GM18508 (cell line): Measurements from ENCODE around the gene INCENP.
A peak's percentile ranks its signal among the peaks of the same experiment; 100 is the strongest.
"Not testable (repeated sequence)": the region's sequence is repeated elsewhere in the genome, so short reads cannot be mapped to it uniquely, and the experiment has no call there.

Experiments
- ATAC-seq: cut with Tn5 transposase; IDR thresholded peaks from one replicate; pipeline ENCODE4 v1.9.1; 2021; ENCODE audit warnings: moderate number of reproducible peaks; ENCODE audit not compliant: insufficient read depth, unreplicated experiment

INCENP gene

DNA sequence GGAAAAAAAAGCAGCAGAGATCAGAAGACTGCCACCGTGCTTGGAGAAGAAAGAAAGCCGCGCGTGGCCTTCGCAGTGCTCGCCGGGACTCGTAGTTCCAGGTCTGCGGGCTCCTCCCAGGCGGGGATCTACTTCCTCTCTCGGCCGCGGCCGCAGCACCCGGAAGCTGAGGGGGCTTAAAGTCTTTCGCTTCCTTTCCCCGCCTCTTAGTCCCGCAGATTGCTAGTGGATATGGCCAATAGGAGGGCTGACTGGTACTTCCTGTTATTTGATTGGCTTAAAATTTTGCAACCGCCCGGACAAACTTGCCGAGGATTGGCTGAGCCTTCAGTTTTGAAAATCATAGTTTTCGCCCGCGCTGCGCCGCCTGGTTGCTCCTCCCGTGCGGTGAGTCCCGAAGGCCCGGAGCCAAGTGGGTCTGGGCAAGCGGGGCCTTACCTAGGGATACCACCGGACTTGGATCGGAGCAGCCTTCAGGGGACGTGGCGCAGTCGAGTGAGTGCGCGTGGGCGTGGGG lies at the start of gene INCENP:
Gene INCENP (plus strand): TSS at position 343 of the 517 bp plus-strand sequence. CDS start 4,151 bp downstream, outside the sequence.
- ATAC-seq: peak; percentile 88

DNA sequence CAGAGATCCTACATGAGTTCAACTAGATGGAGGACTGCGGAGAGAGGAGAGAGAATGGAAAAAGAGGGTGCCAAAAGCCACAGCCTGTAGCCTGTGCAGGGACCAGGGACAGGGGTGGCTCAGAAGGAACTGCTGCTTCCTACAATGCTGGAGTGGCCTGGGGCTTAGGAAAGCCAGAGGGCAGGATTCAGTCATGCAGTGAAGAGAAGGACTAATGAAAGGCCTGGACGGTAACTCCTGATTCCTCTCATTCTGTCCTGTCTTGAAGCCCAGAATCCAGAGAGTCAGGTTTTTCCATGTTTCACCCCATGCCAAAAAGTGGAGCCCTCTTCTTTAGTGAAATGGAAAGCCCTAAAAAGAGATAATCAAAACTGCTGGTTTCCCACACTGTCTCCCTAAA lies 48.4 kb upstream of the INCENP start:
- ATAC-seq: no peak

DNA sequence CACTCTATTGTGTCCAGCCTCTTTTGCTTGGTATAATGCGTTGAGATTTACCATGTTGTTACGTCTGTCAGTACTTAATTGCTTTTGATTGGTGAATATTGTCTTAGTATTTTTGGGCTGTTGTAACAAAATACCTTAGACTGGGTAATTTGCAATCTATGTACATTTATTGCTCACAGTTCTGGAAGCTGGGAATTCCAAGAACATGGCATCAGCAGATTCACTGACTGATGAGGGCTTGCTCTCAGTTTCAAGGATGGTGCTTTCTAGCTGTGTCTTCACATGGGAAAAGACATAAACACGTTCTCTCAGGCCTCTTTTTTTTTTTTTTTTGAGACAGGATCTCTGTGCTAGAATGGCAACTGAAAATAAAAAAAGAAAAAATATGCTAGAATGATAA lies 46.7 kb upstream of the INCENP start:
- no peak for ATAC-seq

DNA sequence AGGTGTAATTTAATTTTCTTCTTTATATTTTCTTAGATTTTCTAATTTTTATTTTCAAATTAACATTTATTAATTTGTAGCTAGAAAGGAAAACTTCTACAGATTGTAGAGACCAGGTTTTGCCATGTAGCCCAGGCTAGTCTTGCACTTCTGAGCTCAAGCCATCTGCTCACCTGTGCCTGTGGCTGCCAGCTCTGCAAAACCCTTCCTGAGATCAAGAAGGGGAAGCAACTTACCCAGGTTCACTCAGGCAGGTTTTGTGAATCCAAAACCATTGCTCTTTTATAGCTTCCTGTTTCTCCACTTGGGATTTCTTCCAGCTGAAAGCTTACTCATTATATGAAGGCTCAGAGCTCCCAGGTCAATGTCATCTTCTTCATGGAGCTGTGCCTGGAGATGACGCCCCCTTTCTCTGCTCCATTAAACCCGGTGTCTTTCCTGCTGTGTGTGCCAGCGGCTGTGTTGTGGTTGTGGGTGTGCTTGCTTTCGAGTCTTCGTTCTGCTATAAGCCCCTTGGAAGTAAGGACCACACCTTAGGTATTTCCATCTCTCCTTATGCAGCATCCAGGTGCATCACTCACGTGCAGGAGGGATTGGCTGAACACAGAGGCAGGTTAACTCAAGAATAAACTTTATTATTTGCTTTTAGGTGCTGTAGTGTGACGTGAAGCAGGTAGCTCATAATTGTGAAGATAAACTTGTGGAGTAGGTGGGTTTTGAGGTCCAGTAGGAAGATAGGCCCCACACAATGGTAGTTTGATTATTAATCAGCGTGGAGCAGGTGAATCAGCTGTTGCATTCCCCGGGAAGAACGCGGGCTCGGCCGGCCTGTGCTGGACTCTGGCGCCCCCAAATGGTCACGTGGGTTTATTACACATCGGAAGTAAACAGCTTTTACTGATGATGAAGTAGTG lies 42.2 kb upstream of the INCENP start:
- ATAC-seq: no peak

DNA sequence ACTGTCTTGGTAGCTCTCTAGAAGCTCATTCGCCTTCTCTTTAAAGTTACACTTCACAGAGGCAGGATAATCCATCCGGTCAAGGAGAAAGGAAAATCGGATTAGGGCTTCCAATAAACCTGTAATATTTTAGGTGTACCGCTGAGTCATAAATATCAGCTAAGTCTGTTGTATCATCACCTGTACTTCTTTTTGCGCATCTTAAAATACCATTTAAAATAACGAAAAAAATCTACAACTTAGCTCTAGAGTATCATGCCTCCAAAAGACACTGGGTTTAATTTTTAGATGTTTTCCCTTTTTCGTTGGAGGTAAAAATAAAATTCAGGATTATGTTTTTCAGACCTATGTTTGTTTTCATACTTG lies 41.5 kb upstream of the INCENP start:
- no peak for ATAC-seq

DNA sequence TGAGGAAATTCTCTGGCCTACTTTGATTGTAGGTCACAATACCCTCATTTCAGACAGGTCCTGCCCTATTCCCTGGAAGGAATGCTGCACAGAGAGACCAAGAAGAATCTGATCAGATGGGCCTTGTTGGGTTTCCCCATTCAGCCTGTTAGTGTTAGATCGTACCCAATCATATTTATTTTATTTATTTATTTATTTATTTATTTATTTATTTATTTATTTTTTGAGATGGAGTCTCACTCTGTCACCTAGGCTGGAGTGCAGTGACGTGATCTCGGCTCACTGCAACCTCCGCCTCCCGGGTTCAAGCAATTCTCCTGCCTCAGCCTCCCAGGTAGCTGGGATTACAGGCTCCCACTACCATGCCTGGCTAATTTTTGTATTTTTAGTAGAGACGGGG lies 39.0 kb upstream of the INCENP start:
- ATAC-seq: not testable (repeated sequence)

DNA sequence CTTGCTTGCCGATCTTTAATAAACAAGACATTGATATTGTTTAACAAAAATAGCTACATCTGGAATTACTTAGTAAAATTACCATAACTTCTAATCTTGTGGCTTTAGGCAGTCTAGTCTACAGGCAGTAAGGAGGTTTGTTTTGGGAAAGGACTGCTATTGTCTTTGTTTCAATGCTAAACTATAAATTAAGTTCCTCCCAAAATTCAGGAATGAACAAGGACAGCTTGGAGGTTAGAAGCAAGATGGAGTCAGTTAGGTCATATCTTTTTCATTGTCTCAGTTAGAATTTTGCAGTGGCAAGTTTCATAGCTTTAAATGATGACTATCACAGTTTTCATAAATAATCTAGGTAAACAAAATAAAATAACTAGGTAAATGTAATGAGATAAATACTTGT lies 36.1 kb upstream of the INCENP start:
- no peak for ATAC-seq

DNA sequence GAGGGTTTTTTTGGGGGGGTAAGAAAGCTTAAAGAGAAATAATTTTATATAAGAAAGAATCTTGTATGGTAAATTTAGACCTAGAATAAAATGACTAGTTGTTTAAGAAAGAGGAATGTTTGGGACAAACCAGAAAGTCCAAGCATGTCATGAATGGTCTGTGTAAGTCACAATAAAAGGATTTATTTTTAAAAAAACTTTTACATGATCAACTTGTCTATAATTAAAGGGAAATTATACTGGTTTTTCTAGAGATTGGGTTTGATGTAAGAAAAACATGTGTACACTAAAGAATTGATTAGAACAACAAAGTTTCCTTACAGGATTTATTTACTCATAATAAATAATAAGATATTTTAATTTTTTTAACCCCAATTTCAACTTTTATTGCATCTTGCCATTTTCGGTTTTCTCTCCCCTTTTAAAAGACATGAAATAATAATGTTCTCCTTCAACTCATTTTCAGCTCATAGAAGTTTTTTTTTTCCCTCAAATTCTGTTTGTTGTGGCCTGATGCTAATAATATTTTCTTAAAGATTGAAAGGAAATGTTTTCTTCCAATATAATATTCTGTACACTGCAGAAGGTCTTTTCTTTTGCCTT lies 35.4 kb upstream of the INCENP start:
- ATAC-seq: no peak

DNA sequence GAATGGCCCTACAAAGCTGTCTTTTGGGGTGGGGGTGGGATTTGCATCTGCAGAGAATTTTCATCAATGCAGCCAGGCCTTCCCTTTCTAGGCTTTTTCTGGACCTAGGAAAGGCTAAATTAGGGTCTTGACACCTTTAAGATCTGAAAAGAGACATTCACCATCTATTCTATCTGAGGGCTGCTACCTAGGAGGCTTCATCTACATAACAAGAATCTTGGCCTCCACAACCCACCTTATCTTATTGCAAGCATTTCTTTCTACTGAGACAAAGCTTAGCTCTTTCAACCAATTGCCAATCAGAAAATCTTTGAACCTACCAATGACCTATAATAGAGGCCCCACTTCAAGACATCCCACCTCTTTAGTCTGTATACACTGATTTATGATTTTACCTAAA lies 20.7 kb upstream of the INCENP start:
- ATAC-seq: no peak

DNA sequence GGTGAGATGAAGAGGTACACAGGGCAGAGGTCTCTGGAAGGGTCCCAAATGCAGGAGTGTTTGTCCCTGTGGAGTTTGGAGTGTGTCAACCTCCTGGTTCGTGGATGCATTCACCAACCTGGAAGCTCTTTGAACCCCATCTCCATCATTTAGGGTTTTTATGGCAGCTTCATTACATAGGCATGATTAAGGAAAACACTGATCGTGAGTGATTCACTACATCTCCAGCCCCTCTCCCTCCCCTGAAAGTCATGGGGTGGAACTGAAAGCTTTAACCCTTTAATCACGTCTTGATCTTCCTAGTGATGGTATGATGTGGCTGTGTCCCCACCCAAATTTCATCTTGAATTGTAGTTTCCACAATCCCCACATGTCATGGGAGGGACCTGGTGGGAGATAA lies 19.8 kb upstream of the INCENP start:
- ATAC-seq: no peak

DNA sequence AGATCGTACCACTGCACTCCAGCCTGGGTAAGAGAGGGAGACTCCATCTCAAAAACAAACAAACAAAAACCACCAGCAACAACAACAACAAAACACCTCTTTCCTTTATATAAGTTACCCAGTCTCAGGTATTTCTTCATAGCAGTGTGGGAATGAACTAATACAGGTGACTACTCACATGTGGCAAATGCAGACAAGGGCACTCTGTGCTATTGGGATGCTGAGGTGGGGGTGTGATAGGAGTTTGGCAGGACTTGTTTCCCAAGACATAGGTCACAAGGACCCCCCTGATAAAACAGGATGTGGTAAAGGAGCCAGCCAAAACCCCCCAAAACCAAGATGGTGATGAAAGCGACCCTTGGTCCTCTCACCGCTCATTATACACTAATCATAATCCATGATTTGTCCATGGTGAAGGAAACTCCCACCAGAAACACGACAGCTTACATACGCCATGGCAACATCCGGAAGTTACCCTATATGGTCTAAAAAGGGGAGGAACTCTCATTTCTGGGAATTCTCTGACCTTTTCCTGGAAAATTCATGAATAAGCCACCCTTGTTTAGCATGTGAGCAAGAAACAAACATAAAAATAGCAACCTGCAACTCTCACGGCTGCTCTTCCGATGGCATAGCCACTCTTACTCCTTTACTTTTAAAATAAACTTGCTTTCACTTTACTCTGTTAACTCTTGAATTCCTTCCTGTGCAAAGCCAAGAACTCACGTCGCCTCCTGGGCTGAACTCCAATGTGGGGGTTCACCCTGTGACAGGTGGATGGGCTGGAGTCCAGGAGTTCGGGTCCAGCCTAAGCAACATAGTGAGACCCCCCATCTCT lies 18.8 kb upstream of the INCENP start:
- no peak for ATAC-seq

DNA sequence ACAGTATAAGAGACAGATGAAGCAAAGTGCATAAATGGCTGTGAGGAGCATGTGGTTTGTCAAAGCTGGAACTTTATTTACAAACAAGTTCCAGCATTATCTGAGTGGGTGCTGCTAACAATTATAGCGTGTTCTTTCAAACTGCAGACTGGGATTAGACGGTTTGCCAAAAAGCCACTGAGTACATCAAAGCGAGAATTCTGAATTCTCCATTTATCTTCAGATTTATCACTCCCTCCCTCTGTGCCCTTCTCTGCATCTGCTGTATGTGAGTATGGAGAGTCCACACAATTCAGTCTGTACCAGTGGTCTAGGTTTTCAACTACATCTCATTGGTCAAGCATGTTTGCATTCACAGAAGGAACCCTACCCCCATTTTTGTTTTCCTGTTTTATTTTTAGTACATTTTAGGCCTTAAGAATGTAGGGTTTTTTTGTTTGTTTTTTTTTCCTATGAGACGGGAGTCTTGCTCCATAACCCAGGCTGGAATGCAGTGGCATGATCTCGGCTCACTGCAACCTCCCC lies 18.1 kb upstream of the INCENP start:
- no peak for ATAC-seq

DNA sequence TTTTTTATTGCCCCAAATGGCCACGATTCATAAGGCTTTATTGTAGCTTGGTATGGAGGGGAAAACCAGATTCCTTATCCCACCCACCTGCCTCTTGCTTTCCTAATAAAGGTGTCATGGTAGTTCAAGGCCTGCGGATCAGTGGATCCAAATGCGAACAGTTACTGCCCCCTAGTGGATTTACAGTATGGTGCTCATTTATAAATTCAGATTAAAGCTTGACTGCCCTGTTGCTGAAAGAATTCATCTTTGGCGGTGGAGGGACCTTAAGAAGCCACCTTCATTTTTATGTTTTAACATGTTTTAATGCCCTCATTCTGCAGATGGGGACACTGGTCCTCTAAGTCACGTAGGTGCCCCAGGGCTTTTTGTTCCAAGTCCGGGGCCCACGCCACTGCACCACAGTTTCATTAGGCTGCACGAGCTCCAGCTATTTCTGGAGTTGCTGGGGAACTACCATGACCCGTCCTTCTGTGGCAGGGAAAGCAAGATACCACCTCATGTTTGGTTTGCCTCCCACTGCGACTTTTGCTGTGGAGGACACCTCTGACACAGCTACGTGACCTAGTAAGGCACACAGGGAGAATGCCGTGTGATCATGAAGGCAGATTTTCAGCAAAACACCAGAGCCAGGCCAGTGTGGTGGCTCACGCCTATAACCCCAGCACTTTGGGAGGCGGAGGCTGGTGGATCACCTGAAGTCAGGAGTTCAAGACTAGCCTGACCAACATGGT lies 15.6 kb upstream of the INCENP start:
- ATAC-seq: no peak

DNA sequence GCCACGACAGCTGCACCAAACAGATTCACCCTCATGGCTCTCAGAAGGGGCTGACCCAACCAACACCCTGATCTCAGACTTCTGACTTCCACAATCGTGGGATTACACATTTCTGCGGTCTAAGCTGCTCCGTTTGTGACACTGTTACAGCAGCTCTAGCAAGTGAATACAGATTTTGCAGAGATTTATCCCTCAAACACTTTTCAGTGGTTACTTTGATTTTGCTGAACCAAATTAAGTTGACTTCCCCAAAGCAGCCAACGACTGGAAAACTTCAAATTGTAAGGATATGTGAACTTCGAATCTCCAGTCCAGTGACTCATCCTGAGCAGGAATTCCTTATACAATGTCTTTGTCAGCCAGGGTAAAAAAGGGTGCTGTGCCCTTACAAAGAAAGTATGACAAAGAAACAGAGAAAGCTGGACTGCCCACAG lies 14.8 kb upstream of the INCENP start:
- no peak for ATAC-seq

DNA sequence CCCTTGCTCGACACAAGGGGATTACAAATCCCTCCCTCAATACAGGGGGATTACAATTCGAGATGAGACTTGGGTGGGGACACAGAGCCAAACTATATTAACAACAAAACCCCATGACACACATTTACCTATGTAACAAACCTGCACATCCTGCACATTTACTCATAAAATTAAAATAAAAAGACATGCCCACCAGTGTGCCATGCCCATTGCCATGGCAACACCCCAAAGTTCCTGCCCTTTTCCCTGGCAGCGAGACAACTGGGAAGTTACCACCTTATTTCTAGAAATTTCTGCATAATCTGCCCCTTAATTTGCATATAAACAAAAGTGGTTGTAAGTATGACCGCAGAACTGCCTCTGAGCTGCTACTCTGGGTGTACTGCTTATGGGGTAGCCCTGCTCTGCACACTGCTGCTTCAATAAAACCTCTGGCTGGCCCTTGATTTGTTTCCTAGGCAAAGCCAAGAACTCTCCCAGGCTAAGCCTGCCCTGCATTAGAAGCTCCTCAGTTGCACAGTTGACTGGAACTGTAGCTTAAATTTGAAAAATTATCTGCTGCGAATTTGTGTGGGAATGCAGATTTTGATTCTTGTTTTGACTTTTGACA lies 8.6 kb upstream of the INCENP start:
- ATAC-seq: no peak

DNA sequence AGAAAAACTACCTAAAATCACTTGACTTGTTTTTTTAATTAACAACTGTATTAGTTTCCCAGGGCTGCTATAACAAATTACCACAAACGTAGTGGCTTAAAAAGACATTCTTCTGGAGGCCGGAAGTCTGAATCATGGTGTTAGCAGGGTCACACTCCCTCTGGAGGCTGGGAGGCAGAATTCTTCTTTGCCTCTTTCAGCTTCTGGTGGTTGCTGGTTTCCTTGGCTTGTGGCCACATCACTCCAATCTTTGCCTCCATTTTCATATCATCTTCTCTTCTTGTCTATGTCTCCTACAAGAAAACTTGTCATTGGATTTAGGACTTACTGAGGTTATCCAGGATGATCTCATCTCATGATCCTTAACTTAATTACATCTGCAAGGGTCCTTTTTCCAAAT lies 7.4 kb upstream of the INCENP start:
- ATAC-seq: no peak

DNA sequence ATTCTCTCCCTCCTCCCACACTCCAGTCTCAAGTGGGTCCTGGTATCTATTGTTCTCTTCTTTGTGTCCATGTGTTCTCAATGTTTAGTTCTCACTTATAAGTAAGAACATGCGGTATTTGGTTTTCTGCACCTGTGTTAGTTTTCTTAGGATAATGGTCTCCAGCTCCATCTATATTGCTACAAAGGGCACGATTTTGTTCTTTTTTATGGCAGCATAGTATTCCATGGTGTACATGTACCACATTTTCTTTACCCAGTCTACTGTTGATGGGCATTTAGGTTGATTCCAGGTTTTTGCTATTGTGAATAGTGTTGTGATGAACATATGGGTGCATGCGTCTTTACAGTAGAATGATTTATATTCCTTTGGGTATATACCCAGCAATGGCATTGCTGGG lies 4.2 kb upstream of the INCENP start:
- ATAC-seq: no peak

DNA sequence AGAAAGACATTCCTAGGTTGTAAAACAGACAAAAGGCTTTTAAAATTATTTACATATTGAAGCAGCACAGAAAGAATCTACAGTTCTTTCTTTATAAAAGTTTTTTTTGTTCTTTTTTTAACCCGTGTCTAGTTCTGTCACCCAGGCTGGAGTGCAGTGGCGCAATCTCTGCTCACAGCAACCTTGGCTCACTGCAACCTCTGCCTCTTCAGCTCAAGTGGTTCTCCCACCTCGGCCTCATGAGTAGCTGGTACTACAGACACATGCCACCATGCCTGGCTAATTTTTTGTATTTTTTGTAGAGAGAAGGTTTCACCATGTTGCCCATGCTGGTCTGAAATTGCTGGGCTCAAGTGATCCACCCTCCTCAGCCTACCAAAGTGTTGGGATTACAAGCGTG lies 3.8 kb upstream of the INCENP start:
- ATAC-seq: no peak

DNA sequence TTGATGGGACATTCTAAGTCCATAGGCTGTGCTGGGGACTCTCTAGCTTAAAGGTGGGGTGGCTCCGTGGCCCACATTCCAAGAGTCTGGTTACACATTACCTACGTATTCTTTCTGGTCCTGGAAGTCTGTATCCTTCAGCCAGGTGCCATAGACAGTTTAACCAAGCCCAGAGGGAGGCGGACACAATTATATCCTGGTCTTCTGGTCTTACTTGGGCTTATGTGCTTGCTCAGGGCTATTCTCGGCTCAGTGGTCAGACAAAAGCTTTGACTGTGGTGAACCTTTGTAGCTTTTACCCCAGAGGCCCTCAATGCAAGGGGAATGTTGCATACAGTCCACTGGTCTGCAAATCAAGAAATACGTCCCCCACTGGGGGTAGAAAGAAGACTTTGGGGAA lies 3.4 kb upstream of the INCENP start:
- no peak for ATAC-seq
